Stimulated activated CD4-positive, alpha-beta T cell treated with anti-CD3 and anti-CD28 coated beads, Interleukin-1b, Interleukin-23, amount 100 ng/mL, for 48 hours (primary cell): ENCODE results near the gene KRT34.
A peak's percentile ranks its signal among the peaks of the same experiment; 100 is the strongest.
"Not testable (repeated sequence)": the region's sequence is repeated elsewhere in the genome, so short reads cannot be mapped to it uniquely, and the experiment has no call there.

Experiments used
- DNase-seq: peaks from one replicate; pipeline ENCODE4 v3.0.0-alpha.2; 2020

The KRT34 gene

GRCh38 chr17:41381943-41382342 is at the start of gene KRT34:
KRT34 (minus strand) TSS chr17:41382306; CDS start chr17:41382246, 60 bp downstream.
- DNase-seq = not testable (repeated sequence)

- DNase-seq = not testable (repeated sequence)
Measured at GRCh38 chr17:41430376-41430775, 48.3 kb upstream of the KRT34 start.

- no peak for DNase-seq
Measured at GRCh38 chr17:41429667-41430066, 47.6 kb upstream of the KRT34 start.

DNA sequence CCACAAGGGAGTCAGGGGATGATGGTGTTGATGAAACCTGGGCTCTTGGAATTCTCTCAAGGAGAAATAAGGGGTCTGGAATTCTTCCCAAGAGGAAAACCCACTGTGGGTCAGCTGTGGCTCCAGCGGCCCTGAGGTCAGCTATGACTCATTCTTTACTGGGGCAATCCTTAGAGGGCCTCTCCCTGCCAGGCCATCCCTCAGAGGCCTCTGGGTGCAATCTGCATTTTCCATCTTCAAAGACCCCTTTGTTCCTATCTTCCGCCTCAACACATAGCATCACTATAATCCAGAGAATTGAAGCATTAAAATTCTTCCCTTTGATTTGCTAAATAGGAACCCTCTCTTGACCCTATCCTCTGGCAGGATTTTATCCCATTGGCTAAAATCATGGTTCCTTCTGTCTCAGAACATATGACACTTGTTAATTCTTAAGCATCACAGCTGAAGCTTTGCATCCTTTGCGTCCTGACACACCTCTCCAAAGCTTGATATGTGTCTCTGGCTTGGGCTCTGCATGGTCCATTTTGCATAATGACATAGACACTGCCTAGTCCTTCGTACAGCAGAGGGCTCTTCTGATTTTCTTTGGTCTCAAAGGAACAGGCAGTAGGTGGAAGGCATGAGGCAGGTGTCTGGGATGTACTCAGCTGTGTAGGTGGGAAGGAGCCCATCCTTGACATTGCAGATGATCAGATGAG is 46.6 kb upstream of the KRT34 start:
- no peak for DNase-seq

- no peak for DNase-seq
Measured at GRCh38 chr17:41424111-41424635, 42.1 kb upstream of the KRT34 start, which contains the start of gene KRT37. KRT37 (minus strand) TSS chr17:41424585; CDS start chr17:41424523, 62 bp downstream.

DNA sequence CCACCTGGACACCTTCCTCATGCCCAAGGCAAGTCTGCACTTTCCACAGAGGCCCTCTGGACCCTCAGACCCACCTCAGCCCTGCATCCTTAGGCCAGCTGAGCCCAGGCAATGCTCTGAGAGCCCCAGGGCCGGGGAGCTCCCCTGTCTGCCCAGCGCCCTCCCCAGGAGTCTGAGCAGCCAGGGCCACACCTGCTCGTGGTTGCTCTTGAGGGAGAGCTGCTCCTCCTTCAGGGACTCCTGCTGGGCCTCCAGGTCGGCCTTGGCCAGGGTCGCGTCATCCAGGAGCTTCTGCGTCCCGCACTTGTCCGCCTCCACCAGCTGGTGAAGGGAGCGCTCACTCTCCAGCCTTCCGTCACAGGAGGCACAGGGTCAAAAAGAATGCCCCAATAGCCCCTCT is 40.5 kb upstream of the KRT34 start:
- not testable (repeated sequence) for DNase-seq

DNA sequence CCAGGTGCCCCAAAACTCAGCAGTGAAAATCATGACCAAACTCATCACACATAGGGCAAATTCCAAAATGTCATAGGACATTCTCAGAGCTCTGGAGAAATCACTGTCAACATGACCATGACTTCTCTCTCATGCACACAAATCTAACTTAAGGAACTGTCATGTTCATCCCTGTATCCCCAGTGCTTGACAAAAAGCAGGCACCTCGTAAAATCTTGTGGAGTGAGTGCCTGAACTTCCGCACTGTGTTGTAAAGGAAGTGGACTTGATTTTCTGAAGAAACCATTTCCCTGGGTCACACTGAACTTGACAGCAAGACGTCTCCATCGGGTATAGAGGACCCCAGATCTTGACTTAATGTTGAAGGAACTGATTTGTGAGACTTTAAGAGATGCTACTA is 39.5 kb upstream of the KRT34 start:
- DNase-seq = no peak

- no peak for DNase-seq
Measured at GRCh38 chr17:41421116-41421515, 39.0 kb upstream of the KRT34 start.

DNA sequence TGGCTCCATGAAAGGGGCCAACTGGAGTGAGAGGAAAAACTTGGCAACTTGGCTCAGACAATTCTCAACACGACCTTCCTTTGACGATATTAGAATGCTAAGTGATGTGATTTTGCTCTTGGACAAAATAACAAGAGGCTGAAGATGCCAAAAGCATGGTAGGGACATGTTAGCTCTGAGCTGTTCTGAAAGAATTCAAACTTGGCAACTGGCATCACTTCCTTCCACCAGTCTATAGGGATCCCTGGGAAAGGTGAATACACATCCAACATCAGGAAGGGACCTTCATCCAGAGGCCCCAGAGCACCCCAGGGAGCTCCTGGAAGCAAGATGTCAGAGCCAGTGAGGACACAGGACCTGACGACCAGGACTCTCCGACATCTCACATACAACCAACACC is 38.0 kb upstream of the KRT34 start:
- no peak for DNase-seq

DNA sequence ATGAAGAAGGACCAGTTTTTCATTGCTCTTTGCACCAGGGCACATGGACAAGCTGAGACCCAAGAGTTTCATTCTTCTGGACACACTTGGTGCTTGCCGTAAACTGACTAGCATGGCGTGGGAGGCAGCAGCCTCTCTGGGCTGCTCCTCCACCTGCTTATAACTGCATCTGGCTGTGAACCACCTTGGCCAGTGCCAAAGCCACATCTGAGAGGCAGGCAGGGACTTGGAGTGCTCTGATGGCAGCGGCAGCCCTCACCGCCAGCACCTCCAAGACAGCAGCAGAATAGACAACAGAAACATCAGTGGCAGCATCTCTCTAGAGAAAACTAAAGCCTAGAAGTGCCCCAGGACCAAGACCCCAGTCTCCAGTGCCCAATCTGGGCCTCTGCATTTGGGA is 37.6 kb upstream of the KRT34 start:
- DNase-seq = no peak

GRCh38 chr17:41418116-41418860 is 36.2 kb upstream of the KRT34 start:
- no peak for DNase-seq

- no peak for DNase-seq
Measured at GRCh38 chr17:41417576-41418015, 35.5 kb upstream of the KRT34 start.

DNA sequence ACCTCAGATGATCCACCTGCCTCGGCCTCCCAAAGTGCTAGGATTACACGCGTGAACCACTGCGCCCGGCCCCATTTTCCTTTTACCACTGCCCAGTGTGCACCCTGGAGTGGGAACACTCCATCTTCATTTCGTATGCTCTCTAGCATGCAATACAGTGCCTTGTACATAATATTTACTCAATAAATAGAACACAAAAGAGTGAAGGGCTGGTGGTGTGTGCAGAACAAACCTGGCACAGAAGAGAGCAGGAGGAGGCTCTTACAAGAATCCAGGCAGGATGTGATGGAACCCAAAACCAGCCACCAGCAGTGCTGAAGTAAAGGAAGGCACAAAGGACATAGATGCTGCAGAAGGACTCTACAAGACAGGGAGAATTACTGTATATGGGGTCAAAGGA is 35.0 kb upstream of the KRT34 start:
- DNase-seq = no peak

DNA sequence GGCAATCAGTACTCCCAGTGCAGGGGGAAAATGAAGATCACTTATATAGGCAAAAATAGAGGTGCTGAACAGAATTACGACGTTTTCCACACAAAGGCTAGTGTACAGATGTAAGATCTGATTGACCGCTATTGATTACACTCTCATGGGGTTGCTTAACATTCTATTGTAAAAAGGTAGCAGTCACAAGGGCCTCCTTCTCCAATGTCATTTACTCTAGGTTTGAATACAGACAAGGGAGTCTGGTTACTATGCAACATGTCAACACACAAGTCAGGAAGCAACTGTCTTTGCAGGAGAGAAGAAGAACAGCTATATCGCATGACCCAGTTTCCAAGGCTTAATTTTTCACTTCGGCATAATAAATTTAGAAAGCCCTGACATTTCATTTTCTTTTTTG is 34.4 kb upstream of the KRT34 start:
- no peak for DNase-seq

GRCh38 chr17:41415833-41416335 is 33.8 kb upstream of the KRT34 start:
- no peak for DNase-seq

GRCh38 chr17:41415411-41415810 is 33.3 kb upstream of the KRT34 start:
- no peak for DNase-seq

DNA sequence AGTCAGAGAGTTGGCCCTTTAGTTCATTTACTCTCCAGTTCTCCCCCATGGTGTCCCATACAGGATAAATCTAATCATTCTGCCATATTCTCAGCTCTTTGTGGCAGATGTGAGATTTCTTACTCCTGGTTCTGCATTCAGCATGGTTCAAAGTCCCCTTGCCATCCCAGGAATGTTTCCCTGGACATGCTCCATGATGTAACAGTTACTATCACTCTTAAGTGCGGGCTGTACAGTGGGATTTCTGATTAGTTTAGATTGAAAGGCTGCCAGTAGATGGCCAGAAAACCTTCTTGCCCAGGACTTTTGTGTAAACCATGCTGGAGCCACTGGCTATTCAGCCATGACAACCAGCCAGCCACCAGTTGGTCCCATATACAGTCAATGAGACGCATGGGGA is 31.9 kb upstream of the KRT34 start:
- DNase-seq = no peak

- no peak for DNase-seq
Measured at GRCh38 chr17:41413353-41413957, 31.3 kb upstream of the KRT34 start.

GRCh38 chr17:41411072-41411840 is 29.1 kb upstream of the KRT34 start:
- no peak for DNase-seq

DNA sequence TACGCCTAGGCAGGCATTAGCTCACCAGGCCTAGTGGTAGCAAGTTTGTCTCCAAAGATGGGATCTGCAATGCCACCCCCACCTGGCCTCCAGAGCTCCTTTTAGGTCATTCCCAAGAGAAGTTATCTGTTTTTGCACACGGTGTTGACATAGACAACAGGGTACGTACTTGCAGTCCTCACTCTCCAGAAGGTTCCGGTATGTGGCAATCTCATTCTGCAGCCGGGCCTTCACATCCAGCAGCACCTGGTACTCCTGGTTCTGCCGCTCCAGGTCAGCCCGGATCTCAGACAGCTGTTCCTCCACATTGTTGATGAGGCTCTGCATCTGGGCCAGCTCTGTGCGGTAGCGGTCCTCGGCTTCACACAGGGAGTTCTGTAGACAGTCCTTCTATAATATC is 25.1 kb upstream of the KRT34 start:
- DNase-seq = no peak

DNA sequence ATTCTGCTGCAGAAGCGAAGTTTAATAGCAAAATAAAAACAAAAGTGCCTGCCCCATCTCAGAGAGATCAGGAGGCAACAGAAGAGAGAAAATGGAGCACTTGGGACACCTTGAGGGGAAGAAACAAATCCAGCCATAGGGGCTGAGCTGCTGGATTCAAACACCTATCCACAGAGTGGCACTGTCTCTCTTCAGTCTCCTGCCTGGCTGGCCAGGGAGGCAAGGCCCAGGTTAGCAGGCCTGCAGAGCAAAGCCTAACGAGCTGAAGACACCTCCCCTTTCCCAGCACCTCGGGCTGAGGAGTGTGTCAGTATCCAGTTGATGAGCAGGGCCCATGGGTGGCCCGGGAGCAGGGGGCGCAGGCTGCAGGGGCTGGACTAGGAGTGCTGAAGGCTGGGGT is 24.1 kb upstream of the KRT34 start:
- no peak for DNase-seq

DNA sequence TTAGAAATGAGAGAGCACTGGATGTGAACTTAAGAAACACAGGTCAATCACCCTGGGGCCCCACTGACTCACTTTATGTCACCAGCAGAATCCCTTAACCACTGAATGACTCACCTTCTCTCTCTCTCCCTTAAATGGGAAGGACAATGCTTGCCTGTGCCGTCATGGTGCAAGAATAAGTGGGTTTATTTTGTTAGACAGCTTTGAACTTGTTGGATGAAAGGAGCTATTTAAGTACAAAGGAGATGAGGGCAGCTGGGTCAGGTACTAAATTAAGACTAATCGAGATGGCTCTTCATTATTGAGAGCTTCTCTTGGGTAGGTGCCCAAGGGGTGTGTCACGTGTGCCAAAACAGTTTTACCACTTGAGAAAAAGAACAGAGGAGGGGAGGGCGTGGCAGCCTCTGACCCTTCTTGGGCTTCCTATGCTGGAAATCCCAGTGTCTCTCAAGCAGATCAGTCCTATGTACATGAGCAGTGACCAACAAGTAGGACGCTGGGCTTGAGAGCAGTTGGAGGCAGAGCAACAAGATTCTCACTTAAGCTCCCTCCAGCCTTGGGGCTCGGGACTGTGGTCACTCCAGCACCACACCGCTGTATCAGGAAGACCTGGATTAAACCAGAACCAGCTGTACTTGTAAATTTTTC is 22.0 kb upstream of the KRT34 start:
- peak; percentile 79 for DNase-seq
